ENCODE results near the gene TBL1X.

TBL1X gene

DNA sequence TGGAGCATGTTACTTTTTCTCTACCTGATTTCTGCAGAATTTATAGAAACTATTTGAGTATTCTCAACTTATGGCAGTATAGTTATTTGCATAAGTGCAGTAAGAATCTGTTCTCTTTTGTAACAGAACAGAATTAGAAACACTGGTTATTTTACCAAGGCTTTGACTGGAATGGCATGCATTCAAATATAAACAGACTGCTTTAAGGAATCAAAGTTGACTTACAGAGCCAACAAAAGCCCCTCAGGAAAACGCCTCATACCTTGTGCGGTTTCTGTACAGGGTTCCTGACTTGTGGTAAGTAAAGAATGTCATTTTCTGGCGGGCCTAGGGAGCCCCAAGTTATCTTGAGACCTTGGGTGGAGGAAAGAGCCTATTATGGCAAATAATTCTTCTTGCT, 203.7 kb downstream of the TBL1X start:
- DNase-seq (ENCODE audit: low read depth): no peak

DNA sequence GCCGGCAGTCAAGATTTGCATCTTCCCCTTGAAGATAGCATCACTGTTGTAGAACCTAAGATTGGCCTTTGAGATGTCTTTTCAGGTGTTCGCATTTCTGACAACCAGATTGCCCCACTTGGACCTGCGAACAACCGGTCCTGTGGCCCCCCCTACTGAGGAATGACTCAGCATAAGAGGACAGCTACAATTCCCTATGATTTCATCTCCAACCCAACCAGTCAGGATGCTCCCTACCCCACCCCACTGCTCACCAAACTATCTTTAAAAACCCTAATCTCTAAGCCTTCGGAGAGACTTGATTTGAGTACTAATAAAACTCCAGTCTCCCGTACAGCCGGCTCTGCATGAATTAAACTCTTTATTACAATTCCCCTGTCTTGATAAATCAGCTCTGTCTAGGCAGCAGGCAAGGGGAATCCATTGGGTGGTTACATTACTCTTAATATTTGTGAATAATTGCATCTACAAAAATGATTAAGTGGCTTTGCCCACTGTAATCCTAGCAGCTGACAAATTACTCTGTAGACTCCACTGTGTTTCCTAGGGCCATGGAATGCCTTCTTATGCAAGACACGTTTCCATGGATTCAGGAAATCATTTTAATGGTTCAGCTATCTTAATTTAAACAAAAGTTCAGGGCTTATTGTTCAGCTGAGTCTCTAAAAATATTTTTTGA, 205.4 kb downstream of the TBL1X start:
- no peak for DNase-seq (ENCODE audit: low read depth)

DNA sequence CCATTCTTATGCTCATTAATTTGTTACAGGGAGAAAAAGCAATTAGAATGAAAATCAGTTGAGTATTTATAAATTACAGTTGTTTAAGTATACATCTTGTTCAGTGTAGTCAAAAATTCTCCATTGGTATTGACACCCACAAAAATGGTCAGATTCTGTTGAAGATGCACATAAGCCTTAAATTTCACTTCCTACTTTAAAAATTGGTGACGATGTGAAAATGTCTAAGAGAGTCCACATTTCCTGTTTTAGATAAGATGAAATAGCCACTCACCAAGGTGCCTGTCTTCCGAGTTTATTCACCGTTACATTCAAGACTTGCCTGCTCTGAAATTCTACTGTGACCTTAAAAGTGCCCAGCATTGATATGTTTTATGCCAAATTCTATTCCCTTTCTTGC, 207.1 kb downstream of the TBL1X start:
- no peak for DNase-seq (ENCODE audit: low read depth)

DNA sequence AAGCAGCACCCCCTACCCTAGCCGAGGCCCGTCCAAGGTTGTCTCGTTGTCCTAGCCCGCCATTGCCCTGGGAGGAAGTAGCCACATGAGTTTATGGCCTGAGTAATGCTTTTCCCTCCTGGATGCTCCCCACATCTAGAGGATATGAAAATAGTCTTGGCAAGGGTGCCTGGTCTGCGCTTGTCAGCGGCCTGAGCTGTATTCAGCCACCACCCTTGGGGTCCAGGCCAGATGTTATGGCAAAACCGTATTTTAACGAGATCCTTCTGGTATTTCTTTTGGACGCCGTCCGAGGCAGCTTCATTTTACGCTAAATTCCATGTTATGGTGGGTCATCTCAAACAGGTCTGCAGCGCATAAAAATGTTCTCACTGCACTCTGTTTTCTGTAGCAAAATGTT, 211.4 kb downstream of the TBL1X start:
- no peak for DNase-seq (ENCODE audit: low read depth)

- no peak for DNase-seq (ENCODE audit: low read depth)
Observed at GRCh38 chrX:9676738-9677097, 211.9 kb downstream of the TBL1X start.

GRCh38 chrX:9677098-9677739, 212.4 kb downstream of the TBL1X start:
- DNase-seq (ENCODE audit: low read depth): no peak

GRCh38 chrX:9678215-9678965, 213.5 kb downstream of the TBL1X start:
- no peak for DNase-seq (ENCODE audit: low read depth)

DNA sequence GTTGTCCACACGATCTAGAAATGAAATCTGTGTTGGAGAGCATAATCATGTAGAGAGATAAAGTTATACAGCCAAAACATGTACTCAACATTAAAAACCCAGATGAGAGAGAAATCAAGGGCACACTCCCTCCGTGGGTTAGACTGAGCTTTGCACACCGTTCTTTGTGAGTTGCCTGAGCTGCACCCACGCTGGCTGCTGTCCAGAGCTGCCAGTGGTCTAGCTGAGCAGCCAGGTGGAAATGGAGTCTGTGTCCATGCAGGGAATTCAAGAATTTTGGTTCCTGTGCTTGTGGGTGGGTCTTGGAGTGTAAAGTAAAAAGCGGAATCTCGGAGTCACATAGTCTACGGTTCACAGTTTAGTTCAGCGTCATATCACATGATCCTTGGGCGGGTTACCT, 216.2 kb downstream of the TBL1X start:
- no peak for DNase-seq (ENCODE audit: low read depth)

- DNase-seq (ENCODE audit: low read depth): no peak
Observed at GRCh38 chrX:9681422-9681821, 216.6 kb downstream of the TBL1X start.

DNA sequence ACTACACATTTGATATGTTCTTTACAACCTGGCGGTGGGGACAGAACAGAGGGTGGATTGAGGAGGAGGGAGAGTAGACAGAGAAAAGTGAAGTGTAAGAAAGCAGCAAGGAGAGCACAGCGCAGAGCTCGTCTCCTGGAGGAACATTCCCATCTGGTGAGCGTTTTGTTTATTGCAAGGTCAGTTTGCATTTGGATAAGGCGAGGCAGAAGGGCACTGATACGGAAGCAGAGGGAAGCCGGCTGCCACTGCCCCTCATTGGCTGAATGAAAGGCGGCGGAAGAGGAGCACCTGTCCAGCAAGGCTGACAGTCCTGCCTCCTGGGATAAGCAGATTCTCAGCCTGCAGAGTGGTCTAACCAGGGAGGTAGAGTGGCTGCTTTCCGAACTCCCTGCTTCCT, 217.6 kb downstream of the TBL1X start:
- DNase-seq (ENCODE audit: low read depth): no peak

- no peak for DNase-seq (ENCODE audit: low read depth)
Observed at GRCh38 chrX:9682861-9683260, 218.0 kb downstream of the TBL1X start.

DNA sequence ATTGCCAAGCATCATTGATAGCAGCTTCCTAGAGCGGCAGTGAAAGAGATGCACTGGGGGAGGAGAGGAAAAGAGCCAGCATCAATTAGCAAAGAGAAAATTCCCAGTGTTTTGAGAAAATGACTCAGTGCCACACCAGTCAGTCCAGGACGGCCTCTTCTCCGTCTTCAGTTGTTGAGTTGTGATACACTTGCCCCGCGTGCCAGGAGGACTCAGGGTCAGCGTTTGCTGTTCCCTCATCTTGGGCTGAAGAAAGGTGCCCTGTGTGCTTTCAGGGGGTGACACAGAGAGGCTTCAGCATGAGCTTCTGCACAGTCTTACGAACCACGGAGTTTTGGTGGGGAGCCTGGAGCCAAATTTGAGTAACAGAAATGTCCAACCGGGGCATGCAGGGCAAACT, 218.5 kb downstream of the TBL1X start:
- no peak for DNase-seq (ENCODE audit: low read depth)

DNA sequence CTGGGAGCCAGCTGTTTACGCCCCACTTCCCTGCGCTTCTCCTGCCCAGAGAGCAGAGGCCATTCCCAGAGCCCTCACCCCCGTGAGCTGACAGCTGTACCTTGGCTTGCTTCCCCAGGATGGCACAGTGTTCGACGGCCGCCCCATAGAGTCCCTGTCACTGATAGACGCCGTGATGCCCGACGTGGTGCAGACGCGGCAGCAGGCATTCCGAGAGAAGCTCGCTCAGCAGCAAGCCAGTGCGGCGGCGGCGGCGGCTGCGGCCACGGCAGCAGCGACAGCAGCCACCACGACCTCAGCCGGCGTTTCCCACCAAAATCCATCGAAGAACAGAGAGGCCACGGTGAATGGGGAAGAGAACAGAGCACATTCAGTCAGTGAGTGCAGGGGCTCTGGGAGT, 223.0 kb downstream of the TBL1X start:
- DNase-seq (ENCODE audit: low read depth): no peak

- no peak for DNase-seq (ENCODE audit: low read depth)
Observed at GRCh38 chrX:9688833-9689232, 224.0 kb downstream of the TBL1X start.

DNA sequence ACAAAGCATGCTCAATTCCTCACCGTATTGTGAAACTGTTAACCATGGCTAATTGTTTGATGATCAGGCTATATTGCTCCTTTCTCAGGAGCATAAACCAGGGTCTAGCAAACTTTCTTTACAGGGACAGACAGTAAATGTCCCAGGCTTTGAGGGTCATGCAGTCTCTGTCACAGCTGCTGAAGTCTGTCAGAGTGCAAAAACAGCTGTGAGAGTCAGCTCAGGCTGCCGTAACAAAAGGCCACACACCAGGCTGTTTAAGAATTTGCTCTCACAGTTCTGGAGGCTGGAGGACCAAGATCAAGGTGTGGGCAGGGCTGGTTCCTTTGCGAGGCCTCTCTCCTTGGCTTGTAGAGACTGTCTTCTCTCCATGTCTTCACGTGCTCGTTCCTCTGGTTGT, 225.2 kb downstream of the TBL1X start:
- DNase-seq (ENCODE audit: low read depth): no peak

DNA sequence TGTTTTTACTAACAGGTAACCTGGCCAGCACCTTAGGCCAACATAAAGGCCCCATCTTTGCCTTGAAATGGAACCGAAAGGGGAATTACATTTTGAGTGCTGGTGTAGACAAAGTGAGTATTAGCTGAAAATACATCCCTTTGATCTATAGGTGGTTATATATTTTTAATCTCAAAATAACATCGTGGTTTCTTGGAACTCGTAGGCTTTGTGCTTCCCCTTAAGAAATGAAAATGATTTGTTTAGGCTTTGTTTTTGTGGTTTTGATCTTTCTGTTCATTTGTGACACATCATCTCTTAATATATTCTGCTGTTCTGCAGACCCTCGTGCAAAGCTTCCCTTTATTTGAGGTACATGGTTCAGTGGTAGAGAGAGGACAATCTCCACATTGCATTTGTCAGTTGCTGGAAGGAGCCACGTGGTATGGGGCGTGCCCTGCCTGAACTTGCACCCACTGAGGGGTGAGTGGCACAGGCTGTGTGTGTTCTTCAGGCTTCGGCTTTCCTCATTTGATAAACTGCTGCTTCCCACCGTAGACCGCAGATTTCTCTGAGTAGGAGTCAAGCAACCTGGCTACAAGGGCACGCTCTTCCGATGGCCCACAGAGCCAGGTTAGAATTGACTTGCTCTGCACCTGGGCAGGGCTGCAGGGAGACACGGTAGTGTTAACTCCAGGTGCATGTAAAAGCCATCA, 228.6 kb downstream of the TBL1X start:
- no peak for DNase-seq (ENCODE audit: low read depth)

GRCh38 chrX:9698576-9698975, 233.7 kb downstream of the TBL1X start:
- no peak for DNase-seq (ENCODE audit: low read depth)

DNA sequence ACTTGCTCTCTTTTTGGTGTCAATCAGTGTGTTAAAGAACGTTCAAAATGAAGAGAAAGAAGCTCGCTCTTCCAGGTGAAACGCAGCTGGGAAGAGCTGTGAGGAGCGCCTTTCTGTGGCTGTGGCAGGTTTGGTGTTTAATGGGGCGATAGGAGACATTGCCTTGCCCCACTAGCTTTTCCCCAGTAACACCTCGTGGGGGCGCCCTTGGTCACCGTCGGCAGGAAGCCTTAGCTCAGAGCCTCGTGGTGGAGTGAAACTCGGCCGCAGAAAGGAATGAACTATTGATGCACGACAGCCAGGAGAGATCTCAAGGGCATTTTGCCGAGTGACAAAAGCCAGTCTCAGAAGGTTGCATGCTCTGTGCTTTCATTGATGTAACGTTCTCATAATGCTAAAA, 235.7 kb downstream of the TBL1X start:
- DNase-seq (ENCODE audit: low read depth): no peak

DNA sequence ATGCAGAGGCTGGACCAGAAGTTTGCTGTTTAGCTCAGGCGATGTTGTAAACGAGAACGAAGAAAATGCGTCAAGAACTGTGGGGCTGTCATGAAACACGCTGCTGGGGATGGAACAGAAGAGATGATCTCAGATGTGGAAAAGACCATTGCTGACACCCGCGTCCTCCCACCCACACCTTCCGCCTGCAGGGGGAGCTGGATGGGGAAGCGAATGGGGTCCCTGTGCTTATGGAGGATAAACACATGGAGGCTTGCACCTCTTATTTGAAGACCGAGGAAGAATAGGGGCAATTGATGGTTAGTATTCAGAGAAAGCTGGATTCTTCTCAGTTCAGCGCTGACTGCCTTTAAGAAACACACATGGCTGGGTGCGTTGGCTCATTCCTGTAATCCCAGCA, 236.9 kb downstream of the TBL1X start:
- DNase-seq (ENCODE audit: low read depth): no peak

GRCh38 chrX:9703406-9703805, 238.5 kb downstream of the TBL1X start:
- no peak for DNase-seq (ENCODE audit: low read depth)

GRCh38 chrX:9704876-9705465, 240.1 kb downstream of the TBL1X start:
- no peak for DNase-seq (ENCODE audit: low read depth)

- DNase-seq (ENCODE audit: low read depth): no peak
Observed at GRCh38 chrX:9706421-9706820, 241.6 kb downstream of the TBL1X start.
